Mesenchymal stem cell (in vitro differentiated cells and primary cell): ENCODE measurements around the gene ATG10.

Experiments used
- DNase-seq: peaks from one replicate; pipeline ENCODE4 v3.0.0-alpha.2; 2013
- H2AFZ ChIP-seq: one replicate; pipeline ENCODE4 v1.6.1; 2013; ENCODE audit warnings: low read depth, mild to moderate bottlenecking, control low read depth, inconsistent platforms, low read length, moderate library complexity
- H2AK5ac ChIP-seq: 2 replicates; pipeline ENCODE4 v1.6.1; 2013; ENCODE audit warnings: low read length, moderate library complexity, mild to moderate bottlenecking, inconsistent platforms; ENCODE audit not compliant: severe bottlenecking
- H2BK120ac ChIP-seq: one replicate; pipeline ENCODE4 v1.6.1; 2013; ENCODE audit warnings: low read depth, mild to moderate bottlenecking, inconsistent platforms, low read length, moderate library complexity
- H2BK12ac ChIP-seq, 2 experiments: one replicate each; pipeline ENCODE4 v1.6.1; 2013; ENCODE audit warnings: inconsistent platforms in 2 of 2, low read length in 2 of 2, mild to moderate bottlenecking in 2 of 2, moderate library complexity in 2 of 2, control low read depth in 1 of 2
- H2BK15ac ChIP-seq: one replicate; pipeline ENCODE4 v1.6.1; 2013; ENCODE audit warnings: mild to moderate bottlenecking, low read depth, inconsistent platforms; ENCODE audit not compliant: poor library complexity, severe bottlenecking
- H2BK5ac ChIP-seq: 2 replicates; pipeline ENCODE4 v1.6.1; 2013; ENCODE audit warnings: low read depth, mild to moderate bottlenecking, low read length, control low read depth, inconsistent platforms; ENCODE audit not compliant: poor library complexity, severe bottlenecking
- H3K14ac ChIP-seq, 2 experiments: one replicate each; pipeline ENCODE4 v1.6.1; 2013; ENCODE audit warnings: inconsistent platforms in 2 of 2, low read length in 2 of 2, control low read depth in 1 of 2, mild to moderate bottlenecking in 1 of 2, moderate library complexity in 1 of 2
- H3K18ac ChIP-seq, 2 experiments: one replicate each; pipeline ENCODE4 v1.6.1; 2013; ENCODE audit warnings: inconsistent platforms in 2 of 2, low read length in 2 of 2, control low read depth in 1 of 2, low read depth in 1 of 2, mild to moderate bottlenecking in 1 of 2
- H3K23ac ChIP-seq, 2 experiments: one replicate each; pipeline ENCODE4 v1.6.1; 2013; ENCODE audit warnings: inconsistent platforms in 2 of 2, low read length in 2 of 2, mild to moderate bottlenecking in 2 of 2, moderate library complexity in 2 of 2, control low read depth in 1 of 2
- H3K27ac ChIP-seq: 2 replicates; pipeline ENCODE4 v1.5.1; 2013; ENCODE audit warnings: mild to moderate bottlenecking, moderate library complexity, low read length, control low read depth, inconsistent platforms; ENCODE audit not compliant: poor library complexity, severe bottlenecking
- H3K27me3 ChIP-seq, 2 experiments: 2 replicates each; pipeline versions ENCODE4 v1.6.1 to v1.7.0; 2013; ENCODE audit warnings: low read length in 2 of 2, mild to moderate bottlenecking in 2 of 2, moderate library complexity in 2 of 2, control low read depth in 1 of 2, inconsistent platforms in 1 of 2; ENCODE audit not compliant: control insufficient read depth in 1 of 2, insufficient read depth in 1 of 2
- H3K36me3 ChIP-seq, 2 experiments: 2 replicates each; pipeline versions ENCODE4 v1.6.1 to v1.7.0; 2013; ENCODE audit warnings: low read length in 2 of 2, control low read depth in 1 of 2, inconsistent platforms in 1 of 2, low read depth in 1 of 2, mild to moderate bottlenecking in 1 of 2; ENCODE audit not compliant: insufficient read depth in 2 of 2, control insufficient read depth in 1 of 2
- H3K4ac ChIP-seq, 2 experiments: one replicate each; pipeline ENCODE4 v1.6.1; 2013; ENCODE audit warnings: inconsistent platforms in 2 of 2, low read length in 2 of 2, mild to moderate bottlenecking in 2 of 2, moderate library complexity in 2 of 2, control low read depth in 1 of 2, low read depth in 1 of 2
- H3K4me1 ChIP-seq: 2 replicates; pipeline ENCODE4 v1.6.1; 2013; ENCODE audit warnings: low read depth, low read length, control low read depth; ENCODE audit not compliant: control insufficient read depth, insufficient read depth
- H3K4me2 ChIP-seq: 2 replicates; pipeline ENCODE4 v1.6.1; 2013; ENCODE audit warnings: low read length, mild to moderate bottlenecking, inconsistent platforms; ENCODE audit not compliant: poor library complexity, severe bottlenecking
- H3K4me3 ChIP-seq, 2 experiments: 2 replicates each; pipeline versions ENCODE4 v1.5.1 to v1.7.0; 2013; ENCODE audit warnings: low read length in 2 of 2, mild to moderate bottlenecking in 2 of 2, control low read depth in 1 of 2, low read depth in 1 of 2; ENCODE audit not compliant: insufficient read depth in 1 of 2
- H3K79me1 ChIP-seq: replicated peaks from 2 replicates; pipeline ENCODE4 v1.6.1; 2013; ENCODE audit warnings: mild to moderate bottlenecking, control low read depth, low read length, inconsistent platforms; ENCODE audit not compliant: poor library complexity, severe bottlenecking
- H3K9ac ChIP-seq: 2 replicates; pipeline ENCODE4 v1.7.0; 2013; ENCODE audit warnings: mild to moderate bottlenecking, low read length, moderate library complexity
- H3K9me3 ChIP-seq: 2 replicates; pipeline ENCODE4 v1.7.0; 2013; ENCODE audit warnings: mild to moderate bottlenecking, low read length; ENCODE audit not compliant: control insufficient read depth
- H4K8ac ChIP-seq: one replicate; pipeline ENCODE4 v1.6.1; 2013; ENCODE audit warnings: inconsistent platforms, mild to moderate bottlenecking, low read length, moderate library complexity
- H4K91ac ChIP-seq: one replicate; pipeline ENCODE4 v1.6.1; 2013; ENCODE audit warnings: mild to moderate bottlenecking, low read length, inconsistent platforms
- WGBS: methylation state at CpG from one replicate; pipeline ENCODE4 v1.1.7; 2013; ENCODE audit warnings: mixed read lengths; 5-methylcytosine and 5-hydroxymethylcytosine counted together

ATG10 gene

DNA sequence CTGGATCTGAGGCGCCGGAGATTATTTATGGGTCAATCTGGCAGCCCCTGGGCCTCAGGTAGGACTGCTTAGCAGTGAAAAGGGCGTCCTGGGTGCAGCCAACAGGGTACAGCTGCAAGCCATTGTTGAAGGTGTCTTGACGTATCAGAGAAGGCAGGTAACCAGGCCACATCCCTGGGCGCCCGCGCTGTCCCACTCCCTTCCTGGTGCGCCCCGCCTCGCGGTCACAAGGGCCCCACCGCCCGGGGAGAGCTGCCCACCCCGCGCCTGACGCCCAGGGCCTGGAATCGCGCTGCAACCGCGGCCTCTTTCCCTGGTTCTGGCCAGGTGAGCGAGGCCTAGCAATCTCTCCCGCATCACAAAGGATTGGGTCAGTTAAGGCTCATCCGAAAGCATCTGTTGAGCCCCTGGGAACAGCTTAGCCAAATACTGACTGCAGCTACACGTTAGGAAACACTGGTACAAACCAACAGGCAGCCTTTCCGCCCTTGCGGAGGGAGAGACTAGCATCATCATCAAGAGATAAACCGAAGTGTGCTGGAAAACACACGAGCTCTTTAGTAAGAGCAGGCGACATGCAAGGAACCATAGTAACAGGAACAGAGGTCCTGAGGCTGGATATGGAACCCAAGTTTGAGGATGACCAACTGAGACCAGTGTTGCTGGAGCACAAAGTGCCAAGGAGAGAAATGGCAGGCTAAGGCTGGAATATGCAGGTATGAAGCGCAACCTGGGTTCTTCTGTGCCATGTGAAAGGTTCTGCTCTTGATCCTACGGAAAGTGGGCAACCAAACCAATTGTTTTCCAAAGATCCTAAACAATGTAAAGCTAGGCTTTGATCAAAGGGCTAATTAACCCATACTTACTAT lies 302.8 kb downstream of the ATG10 start:
- Histone ChIP-seq H2BK120ac (no peak overlapping the region), H4K91ac (no peak overlapping the region), H3K4ac (no peak overlapping the region), H3K14ac (no peak overlapping the region), H3K4me3 (no peak overlapping the region), H2AK5ac (no peak overlapping the region), H2BK5ac (no peak overlapping the region), H2BK15ac (no peak overlapping the region), H3K79me1 (peaks cover 14% of the 10 kb centered on the region), H4K8ac (peak overlapping the region; percentile 66), H3K18ac (no peak overlapping the region), H3K4me1 (peaks cover 8% of the 10 kb centered on the region), H3K4me2 (no peak overlapping the region), H3K9ac (no peak overlapping the region), H3K9me3 (no peaks in the 10 kb centered on the region), H3K36me3 (peaks cover 21 to 45% of the 10 kb centered on the region in 2 experiments), H3K23ac (no peak overlapping the region), H3K27ac (no peak overlapping the region), H2AFZ (no peak overlapping the region), H3K27me3 (no peaks in the 10 kb centered on the region), H2BK12ac (no peak overlapping the region)
- WGBS, result 77% methylated on average over 31 of the region's 31 CpGs
- no peak for DNase-seq

DNA sequence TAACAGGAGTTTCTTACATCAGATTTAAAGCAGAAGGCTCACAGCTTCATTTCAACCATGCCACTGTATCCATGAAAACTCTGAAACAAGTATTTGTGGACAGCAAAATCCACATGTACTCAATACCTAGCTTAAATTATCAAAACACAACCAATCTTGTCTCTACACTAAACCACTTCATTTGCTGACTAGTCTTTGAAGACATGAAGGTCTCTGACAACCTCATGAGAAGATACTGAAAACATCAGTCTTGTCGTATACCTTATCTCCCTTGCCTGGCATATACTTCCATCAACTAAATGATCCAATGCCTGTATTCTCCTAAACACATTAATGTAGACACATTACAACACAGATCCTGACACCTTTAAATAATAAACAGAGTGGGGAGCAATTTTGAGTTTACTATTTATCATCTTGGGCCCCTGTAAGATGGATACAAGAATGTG lies 303.4 kb downstream of the ATG10 start:
- no peak overlapping the region for H4K8ac ChIP-seq
- no peak overlapping the region for H2BK15ac ChIP-seq
- H2BK5ac ChIP-seq, result no peak overlapping the region
- H3K18ac ChIP-seq, result no peak overlapping the region
- 90% methylated on average over 1 of the region's 1 CpG for WGBS
- peaks cover 21 to 41% of the 10 kb centered on the region in 2 experiments for H3K36me3 ChIP-seq
- H3K79me1 ChIP-seq, result peaks cover 14% of the 10 kb centered on the region
- H3K4me1 ChIP-seq, result peaks cover 8% of the 10 kb centered on the region
- no peak overlapping the region for H3K27ac ChIP-seq
- H3K14ac ChIP-seq, result no peak overlapping the region
- no peaks in the 10 kb centered on the region for H3K9me3 ChIP-seq
- no peak overlapping the region for H4K91ac ChIP-seq
- H3K4ac ChIP-seq, result no peak overlapping the region
- no peak overlapping the region for H3K23ac ChIP-seq
- no peak for DNase-seq
- no peak overlapping the region for H2AK5ac ChIP-seq
- no peaks in the 10 kb centered on the region for H3K27me3 ChIP-seq
- no peak overlapping the region for H2AFZ ChIP-seq
- H3K4me2 ChIP-seq, result no peak overlapping the region
- no peak overlapping the region for H2BK120ac ChIP-seq
- H2BK12ac ChIP-seq, result no peak overlapping the region
- H3K9ac ChIP-seq, result no peak overlapping the region
- H3K4me3 ChIP-seq, result no peak overlapping the region

DNA sequence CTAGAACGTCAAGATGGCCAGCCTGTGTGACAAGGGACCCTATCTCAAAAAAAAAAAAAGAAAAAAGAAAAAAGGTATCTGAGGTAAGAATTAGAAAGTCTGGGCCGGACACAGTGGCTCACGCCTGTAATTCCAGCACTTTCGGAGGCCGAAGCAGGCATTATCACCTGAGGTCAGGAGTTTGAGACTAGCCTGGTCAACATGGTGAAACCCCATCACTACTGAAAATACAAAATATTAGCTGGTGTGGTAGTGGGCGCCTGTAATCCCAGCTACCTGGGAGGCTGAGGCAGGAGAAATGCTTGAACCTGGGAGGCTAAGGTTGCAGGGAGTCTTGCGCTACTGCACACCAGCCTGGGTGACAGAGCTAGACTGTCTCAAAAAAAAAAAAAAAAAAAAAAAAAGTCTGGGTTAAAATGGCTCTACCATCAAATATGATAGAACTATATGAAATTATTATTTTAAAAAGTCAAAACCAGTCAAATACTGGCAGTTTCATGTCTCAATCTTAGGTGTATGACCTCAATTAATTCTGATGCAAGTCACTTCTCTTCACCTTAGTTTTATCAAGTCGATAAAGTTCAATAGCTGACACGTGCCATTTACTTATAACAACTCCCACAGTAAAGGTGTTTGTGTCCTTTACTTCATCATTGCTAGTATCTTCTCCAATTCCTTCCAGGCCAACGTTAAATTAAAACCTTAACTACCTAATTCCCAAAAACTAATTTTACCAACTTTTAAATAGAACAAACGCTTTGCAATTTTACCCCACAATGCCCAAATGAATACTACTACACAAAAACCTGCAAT lies 305.2 kb downstream of the ATG10 start:
- H2BK15ac ChIP-seq, result no peak overlapping the region
- peak overlapping the region in 1 of 2 experiments; percentile 97 for H3K4me3 ChIP-seq
- H3K23ac ChIP-seq, result no peak overlapping the region
- no peak overlapping the region for H2AK5ac ChIP-seq
- H3K4ac ChIP-seq, result no peak overlapping the region
- H3K27ac ChIP-seq, result no peak overlapping the region
- H3K79me1 ChIP-seq, result peaks cover 14% of the 10 kb centered on the region
- no peak overlapping the region for H3K18ac ChIP-seq
- H3K9ac ChIP-seq, result peak overlapping the region; percentile 99
- no peaks in the 10 kb centered on the region for H3K9me3 ChIP-seq
- WGBS, result 62% methylated on average over 10 of the region's 11 CpGs
- no peak overlapping the region for H4K91ac ChIP-seq
- no peak overlapping the region for H2BK5ac ChIP-seq
- peaks cover 21 to 41% of the 10 kb centered on the region in 2 experiments for H3K36me3 ChIP-seq
- DNase-seq, result no peak
- no peak overlapping the region for H2BK12ac ChIP-seq
- peak overlapping the region; percentile 60 for H3K4me2 ChIP-seq
- peaks cover 8% of the 10 kb centered on the region for H3K4me1 ChIP-seq
- no peak overlapping the region for H2AFZ ChIP-seq
- H2BK120ac ChIP-seq, result no peak overlapping the region
- no peak overlapping the region for H4K8ac ChIP-seq
- H3K14ac ChIP-seq, result no peak overlapping the region
- no peaks in the 10 kb centered on the region for H3K27me3 ChIP-seq

- Histone ChIP-seq H3K4me2 (peak overlapping the region; percentile 53), H2AFZ (no peak overlapping the region), H4K8ac (no peak overlapping the region), H3K4me3 (peak overlapping the region; percentile 88 to 97), H2BK12ac (no peak overlapping the region), H2BK5ac (peak overlapping the region; percentile 83), H2BK15ac (no peak overlapping the region), H2AK5ac (peak overlapping the region; percentile 3), H3K9ac (peak overlapping the region; percentile 99), H3K9me3 (no peaks in the 10 kb centered on the region), H3K14ac (peak overlapping the region in 1 of 2 experiments; percentile 55), H3K27ac (no peak overlapping the region), H3K18ac (peak overlapping the region; percentile 78 to 98), H3K27me3 (no peaks in the 10 kb centered on the region), H3K36me3 (peaks cover 20 to 41% of the 10 kb centered on the region in 2 experiments), H3K4me1 (peaks cover 8% of the 10 kb centered on the region), H3K4ac (peak overlapping the region in 1 of 2 experiments; percentile 94), H3K79me1 (peaks cover 14% of the 10 kb centered on the region), H4K91ac (no peak overlapping the region), H3K23ac (no peak overlapping the region), H2BK120ac (no peak overlapping the region)
- WGBS, result under 1% methylated on average over 15 of the region's 15 CpGs
- no peak for DNase-seq
These were observed 305.8 kb downstream of the ATG10 start for GRCh38 chr5:82277613-82277986.
